IPS-15b (cell line): ENCODE data around the gene NELL1.

Source experiments
- H3K27me3 ChIP-seq: one replicate; pipeline ENCODE4 v1.6.1; 2013; ENCODE audit warnings: low read length; ENCODE audit not compliant: control insufficient read depth, insufficient read depth
- H3K36me3 ChIP-seq: one replicate; pipeline ENCODE4 v1.6.1; 2013; ENCODE audit warnings: low read length; ENCODE audit not compliant: control insufficient read depth, insufficient read depth
- H3K4me1 ChIP-seq: one replicate; pipeline ENCODE4 v1.6.1; 2013; ENCODE audit warnings: mild to moderate bottlenecking, low read length; ENCODE audit not compliant: control insufficient read depth, insufficient read depth
- H3K4me3 ChIP-seq: one replicate; pipeline ENCODE4 v1.5.1; 2013; ENCODE audit warnings: low read depth, low read length
- H3K9ac ChIP-seq: one replicate; pipeline ENCODE4 v1.6.1; 2013; ENCODE audit warnings: low read depth, mild to moderate bottlenecking, low read length
- H3K9me3 ChIP-seq: one replicate; pipeline ENCODE4 v1.6.1; 2013; ENCODE audit warnings: mild to moderate bottlenecking, low read length; ENCODE audit not compliant: control insufficient read depth, insufficient read depth

NELL1 gene

DNA sequence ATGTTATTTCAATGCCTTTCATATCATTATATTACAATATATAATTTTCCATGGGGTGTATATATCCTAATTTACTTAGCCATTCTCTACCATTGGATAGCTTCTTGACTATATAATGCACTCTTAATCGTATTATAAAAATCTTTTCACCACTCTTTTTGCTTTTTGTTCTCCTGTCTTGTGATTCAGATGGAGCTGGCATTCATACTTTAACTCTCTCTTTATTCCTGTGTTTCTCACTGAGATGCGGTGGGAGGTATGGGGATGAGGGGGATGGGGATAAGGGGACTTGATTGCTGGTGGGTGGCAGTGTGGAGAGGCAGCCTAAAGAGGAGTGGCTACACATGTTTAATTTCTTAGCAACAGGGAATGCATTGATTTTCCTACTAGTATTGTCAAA lies 105.9 kb downstream of the NELL1 start:
- Histone ChIP-seq H3K9ac (no peak overlapping the region), H3K27me3 (no peaks in the 10 kb centered on the region), H3K9me3 (no peaks in the 10 kb centered on the region), H3K4me3 (no peak overlapping the region), H3K36me3 (no peaks in the 10 kb centered on the region), H3K4me1 (no peaks in the 10 kb centered on the region)

DNA sequence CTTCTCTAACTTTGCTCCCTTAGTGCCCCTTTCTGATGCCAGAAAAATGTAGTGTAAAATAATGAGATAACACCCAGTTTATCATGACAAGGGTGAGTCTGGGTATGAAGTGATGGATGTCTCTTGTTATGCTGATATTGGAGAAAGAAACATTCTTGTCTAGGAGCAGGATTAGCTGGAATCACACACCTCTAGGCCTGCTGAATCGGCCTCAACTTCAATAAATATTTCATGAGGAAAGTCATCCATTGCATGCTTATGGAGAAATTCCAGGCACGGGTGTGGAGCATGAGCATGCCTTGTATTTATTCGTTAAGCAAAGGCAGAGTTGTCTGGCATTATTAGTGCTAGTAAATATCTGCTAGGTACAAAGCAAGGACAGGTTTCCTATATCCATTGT lies 113.4 kb downstream of the NELL1 start:
- Histone ChIP-seq H3K9me3 (no peaks in the 10 kb centered on the region), H3K9ac (no peak overlapping the region), H3K4me3 (no peak overlapping the region), H3K4me1 (no peaks in the 10 kb centered on the region), H3K27me3 (no peaks in the 10 kb centered on the region), H3K36me3 (no peaks in the 10 kb centered on the region)

DNA sequence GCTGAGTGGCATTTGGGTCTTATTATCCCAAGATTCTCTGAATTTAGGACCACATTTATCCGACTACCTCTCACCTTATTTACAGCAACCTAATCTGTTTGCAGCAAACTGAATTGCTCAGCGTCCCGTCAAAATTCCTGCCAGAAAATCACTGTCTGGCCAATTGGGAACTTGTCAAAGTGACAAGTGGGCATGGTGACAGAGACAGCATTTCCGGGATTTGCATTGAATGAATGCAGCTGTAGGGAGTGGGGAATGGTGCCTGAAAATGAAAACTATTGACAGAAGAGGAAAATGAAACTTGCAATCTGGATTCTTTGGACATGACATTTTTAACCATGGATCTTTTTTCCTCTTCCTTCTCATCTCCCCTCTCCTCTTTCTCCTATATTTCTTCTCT lies 113.8 kb downstream of the NELL1 start:
- Histone ChIP-seq H3K9me3 (no peaks in the 10 kb centered on the region), H3K4me3 (no peak overlapping the region), H3K4me1 (no peaks in the 10 kb centered on the region), H3K27me3 (no peaks in the 10 kb centered on the region), H3K36me3 (no peaks in the 10 kb centered on the region), H3K9ac (no peak overlapping the region)

DNA sequence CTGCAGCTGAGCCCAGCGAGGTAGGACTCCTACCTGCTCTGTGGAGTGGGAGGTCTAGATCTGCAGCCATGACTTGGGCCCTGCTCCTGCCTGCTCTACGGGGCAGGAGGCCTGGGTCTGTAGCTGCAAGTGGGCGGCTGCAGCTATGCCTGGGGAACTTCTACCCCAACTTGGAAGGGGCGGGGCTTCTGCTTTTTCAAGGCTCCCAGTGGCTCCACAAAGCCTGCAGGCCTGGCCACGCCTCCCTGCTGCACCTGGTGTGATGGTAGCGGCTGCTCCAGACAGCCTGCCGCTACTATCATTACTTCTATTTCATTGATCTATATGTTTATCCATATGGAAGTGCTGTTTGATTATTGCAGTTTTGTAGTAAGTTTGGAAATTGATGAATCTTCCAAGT lies 121.2 kb downstream of the NELL1 start:
- Histone ChIP-seq H3K4me3 (no peak overlapping the region), H3K4me1 (no peaks in the 10 kb centered on the region), H3K9me3 (no peaks in the 10 kb centered on the region), H3K27me3 (no peaks in the 10 kb centered on the region), H3K9ac (no peak overlapping the region), H3K36me3 (no peaks in the 10 kb centered on the region)

DNA sequence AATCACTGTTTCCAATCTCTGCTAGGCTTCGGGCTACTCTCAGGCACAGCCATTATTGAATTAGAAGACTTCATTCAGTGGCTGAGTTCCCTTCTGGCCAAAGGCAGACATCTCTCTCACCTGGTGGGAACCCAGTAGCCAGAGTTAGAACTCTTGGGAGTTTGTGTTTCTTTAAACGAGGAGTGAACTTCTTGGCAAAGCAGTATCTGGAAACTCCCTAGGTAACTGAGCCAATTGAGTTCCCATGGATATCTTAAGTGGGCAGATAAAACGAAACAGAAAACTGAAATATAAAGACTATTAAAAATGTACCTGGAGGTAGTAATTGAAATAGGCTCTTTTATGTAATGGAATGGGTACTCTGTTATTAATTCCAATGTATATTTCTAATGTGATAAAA lies 125.6 kb downstream of the NELL1 start:
- Histone ChIP-seq H3K36me3 (no peaks in the 10 kb centered on the region), H3K4me3 (no peak overlapping the region), H3K4me1 (no peaks in the 10 kb centered on the region), H3K9ac (no peak overlapping the region), H3K27me3 (no peaks in the 10 kb centered on the region), H3K9me3 (no peaks in the 10 kb centered on the region)

DNA sequence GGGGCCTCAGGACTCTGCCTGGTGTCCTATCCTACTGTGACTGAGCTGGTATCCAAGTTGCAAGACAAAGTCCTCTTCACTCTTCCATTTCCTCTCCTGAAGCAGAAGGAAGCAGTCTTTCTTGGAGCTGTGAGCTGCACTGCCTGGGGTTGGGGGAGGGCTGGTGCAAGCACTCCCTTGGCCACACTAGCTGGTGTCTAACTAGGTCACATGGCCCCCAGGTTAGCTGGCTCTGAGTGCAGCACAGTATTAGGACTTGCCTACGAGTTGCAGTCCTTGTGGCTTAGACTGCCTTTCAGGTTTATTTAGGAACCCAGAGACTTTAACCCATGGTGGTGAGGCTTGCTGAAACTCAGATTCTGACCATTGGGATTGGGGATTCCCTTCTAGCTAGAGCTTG lies 138.9 kb downstream of the NELL1 start:
- Histone ChIP-seq H3K27me3 (no peaks in the 10 kb centered on the region), H3K9me3 (no peaks in the 10 kb centered on the region), H3K4me3 (no peak overlapping the region), H3K9ac (no peak overlapping the region), H3K4me1 (no peaks in the 10 kb centered on the region), H3K36me3 (no peaks in the 10 kb centered on the region)

DNA sequence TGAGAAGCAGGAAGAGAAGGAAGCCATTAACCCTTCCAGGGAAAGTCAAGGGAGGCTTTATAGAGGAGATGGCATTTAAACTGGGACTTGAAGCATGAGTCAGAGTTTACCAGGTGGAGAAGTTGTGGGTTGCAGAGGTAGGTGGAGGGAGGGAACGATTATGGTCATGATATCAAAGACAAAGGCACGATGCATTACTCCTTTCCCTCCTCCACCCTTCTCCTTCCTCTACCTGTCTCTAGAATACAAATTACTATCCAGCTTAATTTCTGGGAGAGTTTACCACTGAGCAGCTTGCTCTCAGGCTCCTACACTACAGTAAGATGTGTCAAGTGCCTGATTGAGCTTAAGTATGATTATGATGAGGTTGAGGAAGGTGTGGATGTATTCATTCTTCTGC lies 151.7 kb downstream of the NELL1 start:
- H3K36me3 ChIP-seq: no peaks in the 10 kb centered on the region
- H3K9ac ChIP-seq: no peak overlapping the region
- H3K4me3 ChIP-seq: no peak overlapping the region
- no peaks in the 10 kb centered on the region for H3K27me3 ChIP-seq
- H3K9me3 ChIP-seq: no peaks in the 10 kb centered on the region
- no peaks in the 10 kb centered on the region for H3K4me1 ChIP-seq

DNA sequence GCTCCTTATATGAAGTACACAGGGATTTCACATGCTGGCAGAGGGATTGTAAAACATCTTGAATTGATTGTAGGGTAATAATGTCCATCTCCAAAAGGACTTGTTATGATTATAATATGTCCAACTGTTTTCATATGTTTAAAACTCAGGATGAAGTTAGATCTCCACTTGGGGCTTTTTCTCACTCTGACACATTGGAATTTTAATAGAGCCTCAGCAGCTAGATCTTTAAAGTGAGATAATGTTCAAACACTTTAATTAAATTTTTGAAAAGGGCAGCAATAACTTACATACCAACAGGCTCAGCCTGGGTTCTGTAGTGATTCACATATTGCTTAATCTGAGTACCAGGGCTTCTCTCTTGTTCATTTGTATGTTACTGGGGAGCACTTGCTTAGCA lies 152.1 kb downstream of the NELL1 start:
- H3K36me3 ChIP-seq: no peaks in the 10 kb centered on the region
- no peaks in the 10 kb centered on the region for H3K4me1 ChIP-seq
- H3K27me3 ChIP-seq: no peaks in the 10 kb centered on the region
- H3K4me3 ChIP-seq: no peak overlapping the region
- no peak overlapping the region for H3K9ac ChIP-seq
- H3K9me3 ChIP-seq: no peaks in the 10 kb centered on the region

DNA sequence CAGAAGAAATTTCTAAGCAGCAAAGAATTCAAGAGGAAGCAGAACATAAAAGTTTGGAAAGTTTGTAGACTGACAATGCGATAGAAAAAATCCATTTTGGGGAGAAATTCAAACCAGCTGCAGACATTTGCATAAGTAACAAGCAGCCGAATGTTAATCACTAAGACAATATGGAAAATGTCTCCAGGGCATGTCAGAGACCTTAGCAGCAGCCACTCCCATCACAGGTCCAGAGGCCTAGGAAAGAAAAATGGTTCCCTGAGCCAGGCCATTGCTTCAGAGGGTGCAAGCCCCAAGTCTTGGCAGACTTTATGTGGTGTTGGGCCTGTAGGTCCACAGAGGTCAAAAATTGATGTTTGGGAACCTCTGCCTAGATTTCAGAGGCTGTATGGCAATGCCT lies 155.4 kb downstream of the NELL1 start:
- no peaks in the 10 kb centered on the region for H3K4me1 ChIP-seq
- H3K9ac ChIP-seq: no peak overlapping the region
- no peak overlapping the region for H3K4me3 ChIP-seq
- no peaks in the 10 kb centered on the region for H3K27me3 ChIP-seq
- no peaks in the 10 kb centered on the region for H3K9me3 ChIP-seq
- H3K36me3 ChIP-seq: no peaks in the 10 kb centered on the region

DNA sequence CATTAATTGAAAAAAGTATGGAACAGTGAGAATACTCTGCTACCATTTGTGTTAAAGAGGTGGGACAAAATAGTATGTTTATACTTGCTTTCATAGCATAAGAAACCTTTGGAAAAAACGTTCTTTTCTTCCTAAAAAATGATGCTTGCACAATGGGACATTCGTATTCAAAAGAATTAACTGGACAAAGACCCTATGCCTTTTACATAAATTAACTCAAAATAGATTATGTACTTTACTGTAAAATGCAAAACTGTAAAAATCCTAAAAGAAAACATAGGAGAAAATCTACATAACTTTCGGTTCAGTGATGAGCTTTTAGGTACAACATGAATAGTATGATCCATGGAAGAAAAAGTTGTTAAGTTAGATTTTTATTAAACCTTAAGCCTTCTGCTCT lies 166.2 kb downstream of the NELL1 start:
- Histone ChIP-seq H3K4me1 (peaks cover 2% of the 10 kb centered on the region), H3K4me3 (no peak overlapping the region), H3K36me3 (no peaks in the 10 kb centered on the region), H3K9ac (no peak overlapping the region), H3K9me3 (no peaks in the 10 kb centered on the region), H3K27me3 (no peaks in the 10 kb centered on the region)

DNA sequence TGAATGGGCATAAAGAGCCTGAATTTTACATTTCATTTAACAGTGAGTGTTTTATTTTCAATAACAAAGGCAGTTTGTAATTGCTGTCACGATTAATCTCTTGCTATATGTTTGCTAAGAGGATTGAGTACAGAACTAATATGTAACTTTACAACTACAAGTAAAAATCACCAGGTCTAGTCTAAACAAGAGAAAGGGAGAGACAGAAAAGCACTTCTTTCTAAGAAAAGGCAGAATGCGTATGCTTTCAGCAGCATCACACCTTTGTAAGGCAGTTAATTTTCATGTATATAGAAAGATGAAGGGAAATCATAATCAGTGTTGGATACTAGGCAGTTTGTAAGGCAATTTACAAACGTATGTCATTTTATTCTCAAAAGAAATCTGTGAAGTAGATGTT lies 169.8 kb downstream of the NELL1 start:
- peaks cover 2% of the 10 kb centered on the region for H3K4me1 ChIP-seq
- no peaks in the 10 kb centered on the region for H3K36me3 ChIP-seq
- H3K9ac ChIP-seq: no peak overlapping the region
- H3K9me3 ChIP-seq: no peaks in the 10 kb centered on the region
- no peak overlapping the region for H3K4me3 ChIP-seq
- no peaks in the 10 kb centered on the region for H3K27me3 ChIP-seq

DNA sequence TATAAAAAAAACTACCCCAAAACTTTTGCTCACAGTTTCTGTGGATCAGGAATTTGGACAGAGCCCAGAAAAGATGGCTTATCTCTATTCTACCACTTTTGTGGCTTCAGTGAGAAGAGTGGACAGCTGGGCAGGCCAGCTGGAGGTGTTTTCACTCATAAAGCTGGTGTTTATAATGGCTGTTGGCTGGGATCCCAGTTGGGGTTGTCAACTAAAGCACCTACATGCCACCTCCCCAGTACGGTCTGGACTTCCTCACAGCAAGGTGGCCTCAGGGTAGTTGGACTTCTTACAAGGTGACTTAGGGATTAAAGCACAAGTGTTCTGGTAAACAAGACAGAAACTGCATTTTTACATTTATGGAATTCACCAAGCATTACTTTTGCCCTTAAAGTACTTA lies 171.0 kb downstream of the NELL1 start:
- Histone ChIP-seq H3K27me3 (no peaks in the 10 kb centered on the region), H3K4me1 (peaks cover 2% of the 10 kb centered on the region), H3K9ac (no peak overlapping the region), H3K9me3 (no peaks in the 10 kb centered on the region), H3K4me3 (no peak overlapping the region), H3K36me3 (no peaks in the 10 kb centered on the region)

DNA sequence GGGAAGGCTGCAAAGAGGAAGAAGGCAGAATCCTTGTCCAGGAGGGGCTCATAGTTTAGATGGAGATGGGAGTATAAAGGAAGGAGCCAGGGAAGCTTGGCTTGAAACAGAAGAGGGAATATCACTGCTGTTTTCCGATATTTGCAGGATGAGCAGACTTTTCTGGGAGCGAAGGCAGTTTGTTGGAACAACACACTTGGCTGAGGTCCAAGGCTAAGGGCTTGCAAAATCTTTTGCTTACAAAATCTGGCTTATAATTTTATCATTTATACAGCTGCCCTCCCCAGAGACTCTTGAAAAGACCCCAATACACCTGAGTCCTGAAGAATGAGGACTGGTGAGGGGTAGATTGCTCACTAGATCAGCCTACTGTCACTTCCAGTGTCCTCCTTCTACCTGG lies 174.8 kb downstream of the NELL1 start:
- H3K4me1 ChIP-seq: no peaks in the 10 kb centered on the region
- H3K9me3 ChIP-seq: no peaks in the 10 kb centered on the region
- H3K4me3 ChIP-seq: no peak overlapping the region
- no peak overlapping the region for H3K9ac ChIP-seq
- no peaks in the 10 kb centered on the region for H3K36me3 ChIP-seq
- H3K27me3 ChIP-seq: no peaks in the 10 kb centered on the region
